Breast epithelium (tissue), 3 donors: ENCODE measurements around the gene ITPRIPL1.

ENCODE experiments used
- POLR2A ChIP-seq: fragments of 450-650 bp; IDR thresholded peaks from one replicate; pipeline ENCODE4 v1.6.1; 2016; ENCODE audit warnings: antibody characterized with exemption, mild to moderate bottlenecking, moderate library complexity
- POLR2AphosphoS5 ChIP-seq, 3 donors: sonication (generic); formaldehyde crosslinking; IDR thresholded peaks; one replicate each; pipeline ENCODE4 v1.6.1; 2017; ENCODE audit warnings: antibody characterized with exemption in 3 of 3
- TF ChIP-seq, protein P1 (sequence below), 3 donors: fragments of 450-650 bp; IDR thresholded peaks; one replicate each; pipeline ENCODE4 v1.5.1; 2016 to 2017; ENCODE audit warnings: antibody characterized with exemption in 3 of 3, mild to moderate bottlenecking in 3 of 3, moderate library complexity in 3 of 3

DNA sequence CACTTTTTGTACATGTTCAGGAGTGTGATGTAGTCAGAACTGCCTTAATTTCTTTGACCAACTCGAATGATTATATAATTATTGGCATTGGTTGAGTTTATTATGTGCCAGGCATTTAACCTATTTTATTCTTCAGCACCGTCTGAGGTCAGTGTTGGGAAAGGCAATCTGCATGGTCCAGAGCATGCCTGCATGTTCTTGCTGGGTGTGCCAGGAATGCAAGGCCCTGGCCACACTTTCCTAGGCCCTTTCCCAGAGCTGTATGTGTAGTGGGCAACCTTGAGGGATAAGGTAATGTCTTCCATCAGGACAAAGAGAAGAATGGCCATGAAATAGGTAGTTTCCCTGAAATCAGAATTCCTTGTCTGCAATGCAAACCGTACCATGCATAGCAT, 10.1 kb upstream of the ITPRIPL1 start:
- TF ChIP-seq, protein P1, sequence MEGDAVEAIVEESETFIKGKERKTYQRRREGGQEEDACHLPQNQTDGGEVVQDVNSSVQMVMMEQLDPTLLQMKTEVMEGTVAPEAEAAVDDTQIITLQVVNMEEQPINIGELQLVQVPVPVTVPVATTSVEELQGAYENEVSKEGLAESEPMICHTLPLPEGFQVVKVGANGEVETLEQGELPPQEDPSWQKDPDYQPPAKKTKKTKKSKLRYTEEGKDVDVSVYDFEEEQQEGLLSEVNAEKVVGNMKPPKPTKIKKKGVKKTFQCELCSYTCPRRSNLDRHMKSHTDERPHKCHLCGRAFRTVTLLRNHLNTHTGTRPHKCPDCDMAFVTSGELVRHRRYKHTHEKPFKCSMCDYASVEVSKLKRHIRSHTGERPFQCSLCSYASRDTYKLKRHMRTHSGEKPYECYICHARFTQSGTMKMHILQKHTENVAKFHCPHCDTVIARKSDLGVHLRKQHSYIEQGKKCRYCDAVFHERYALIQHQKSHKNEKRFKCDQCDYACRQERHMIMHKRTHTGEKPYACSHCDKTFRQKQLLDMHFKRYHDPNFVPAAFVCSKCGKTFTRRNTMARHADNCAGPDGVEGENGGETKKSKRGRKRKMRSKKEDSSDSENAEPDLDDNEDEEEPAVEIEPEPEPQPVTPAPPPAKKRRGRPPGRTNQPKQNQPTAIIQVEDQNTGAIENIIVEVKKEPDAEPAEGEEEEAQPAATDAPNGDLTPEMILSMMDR (IDR thresholded peaks at IDR 0.05): no peak
- TF ChIP-seq POLR2A: no peak
- TF ChIP-seq POLR2AphosphoS5 (IDR thresholded peaks at IDR 0.05): no peak
